Measurements from ENCODE around the gene STAT4. TPM values are rescaled to one million over a fixed set of nuclear protein-coding genes. Genes with fewer than 3 reads are reported as not detected.

Gene STAT4
- total RNA-seq, 1 experiment from 2014 or later = 0.44 TPM

GRCh38 chr2:191030521-191031154 is 120.2 kb downstream of the STAT4 start:
- CTCF ChIA-PET = interaction anchor here (0.6 kb wide), 1 partner anchor 100 kb away, joined by 6 read pairs; no protein-coding TSS in a partner anchor
- Mint-ChIP-seq H3K4me1 (peaks cover 19% of the 10 kb centered on the region), H3K27ac (no peak overlapping the region), H3K4me3 (no peak overlapping the region), H3K36me3 (no peaks in the 10 kb centered on the region), H3K27me3 (ENCODE audit: low read depth) (no peaks in the 10 kb centered on the region), H3K9me3 (no peaks in the 10 kb centered on the region)
- POLR2A ChIA-PET = no interaction called here
- DNase-seq (ENCODE audit: low spot score) (peak; percentile 18), ATAC-seq (peak; percentile 95)
- TF ChIP-seq ZBTB43 (CRISPR knock-in tag; IDR thresholded peaks at IDR 0.05) (no peak), ETV6 (CRISPR knock-in tag; IDR thresholded peaks at IDR 0.05) (0 out of 2 replicates have a peak, but pooled peaks have one; percentile 27), MXD4 (CRISPR knock-in tag; IDR thresholded peaks at IDR 0.05; ENCODE audit: borderline replicate concordance) (no peak), ELF4 (CRISPR knock-in tag; IDR thresholded peaks at IDR 0.05; ENCODE audit: low read depth) (no peak), ZNF532 (CRISPR knock-in tag; IDR thresholded peaks at IDR 0.05; ENCODE audit: borderline replicate concordance) (no peak), OVOL2 (CRISPR knock-in tag; IDR thresholded peaks at IDR 0.05; ENCODE audit: borderline replicate concordance) (no peak), E2F1 (CRISPR knock-in tag; IDR thresholded peaks at IDR 0.05) (no peak), NFATC4 (CRISPR knock-in tag; IDR thresholded peaks at IDR 0.05) (no peak), CTCF (IDR thresholded peaks at IDR 0.05) (peak; percentile 50)

- no peak overlapping the region for H3K27ac Mint-ChIP-seq
- TF ChIP-seq JUN (CRISPR knock-in tag; IDR thresholded peaks at IDR 0.05) (no peak), MLX (CRISPR knock-in tag; IDR thresholded peaks at IDR 0.05) (no peak), TP53 (CRISPR knock-in tag; IDR thresholded peaks at IDR 0.05) (no peak), ATF1 (CRISPR knock-in tag; IDR thresholded peaks at IDR 0.05) (no peak), ESRRA (CRISPR knock-in tag; IDR thresholded peaks at IDR 0.05; ENCODE audit: borderline replicate concordance) (no peak), CREM (CRISPR knock-in tag; IDR thresholded peaks at IDR 0.05) (no peak), USF1 (CRISPR knock-in tag; IDR thresholded peaks at IDR 0.05) (no peak), MAX (CRISPR knock-in tag; IDR thresholded peaks at IDR 0.05) (no peak), ZBTB21 (CRISPR knock-in tag; IDR thresholded peaks at IDR 0.05; ENCODE audit: borderline replicate concordance) (no peak)
- peaks cover 19% of the 10 kb centered on the region for H3K4me1 Mint-ChIP-seq
- H3K36me3 Mint-ChIP-seq = no peaks in the 10 kb centered on the region
- no peak for ATAC-seq
- no peak for DNase-seq (ENCODE audit: low spot score)
- H3K9me3 Mint-ChIP-seq = no peaks in the 10 kb centered on the region
- ChIA-PET CTCF (interaction anchor here (0.6 kb wide), 1 partner anchor 19 kb away, joined by 3 read pairs; no protein-coding TSS in a partner anchor), POLR2A (no interaction called here)
- H3K27me3 Mint-ChIP-seq (ENCODE audit: low read depth) = no peaks in the 10 kb centered on the region
- H3K4me3 Mint-ChIP-seq = no peak overlapping the region
Observed at GRCh38 chr2:191029280-191029950, 121.4 kb downstream of the STAT4 start.
